Putamen (tissue), 1 donor: Measurements from ENCODE around the gene MPDZ.

Source experiments
- DNase-seq: peaks from one replicate; pipeline ENCODE4 v3.0.0-alpha.2; 2016; ENCODE audit warnings: low spot score

Gene MPDZ

GRCh38 chr9:13137426-13137825 is 142.1 kb downstream of the MPDZ start:
- DNase-seq: no peak

- DNase-seq: no peak
Measured at GRCh38 chr9:13131991-13132390, 147.5 kb downstream of the MPDZ start.

- DNase-seq: no peak
Measured at GRCh38 chr9:13131416-13131815, 148.1 kb downstream of the MPDZ start.

- no peak for DNase-seq
Measured at GRCh38 chr9:13128266-13128860, 151.1 kb downstream of the MPDZ start.

DNA sequence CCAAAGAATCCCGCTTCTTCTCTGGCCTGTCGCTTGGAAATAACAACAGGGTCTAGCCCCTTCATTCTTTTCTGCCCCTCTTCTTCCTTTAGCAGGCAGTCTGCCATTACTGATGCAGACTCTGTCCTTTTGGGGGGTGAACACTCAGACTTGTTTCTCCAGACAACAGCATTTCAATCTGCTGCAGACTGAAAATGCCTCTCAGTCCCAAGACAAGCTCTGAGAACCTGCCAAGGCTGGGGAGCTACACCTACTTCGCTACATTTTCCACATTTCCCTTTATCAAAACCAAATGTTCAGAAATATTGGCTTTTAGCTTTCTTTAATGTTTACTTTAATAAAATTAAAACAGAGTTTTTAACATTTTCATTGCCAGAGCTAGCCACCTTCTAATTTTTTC is 152.4 kb downstream of the MPDZ start:
- DNase-seq: no peak

DNA sequence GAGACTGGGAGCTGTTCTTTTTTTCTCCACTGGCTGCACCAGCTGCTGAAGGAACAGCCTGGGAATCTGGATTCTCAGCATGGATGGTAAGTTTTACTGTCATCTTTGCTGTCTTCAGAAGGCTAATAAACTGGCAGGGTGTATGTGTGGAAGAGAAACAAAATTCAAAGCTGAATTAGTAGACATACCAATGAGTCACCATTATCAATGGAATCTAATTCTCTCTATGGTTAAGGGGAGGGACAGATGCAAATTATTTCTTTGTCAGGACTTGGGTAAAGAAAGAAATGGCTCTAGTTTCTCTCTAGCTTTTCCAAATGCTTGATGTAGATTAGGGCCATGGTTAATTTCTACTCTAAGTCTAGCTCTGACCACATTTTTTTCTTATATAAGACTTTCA is 154.2 kb downstream of the MPDZ start:
- no peak for DNase-seq

DNA sequence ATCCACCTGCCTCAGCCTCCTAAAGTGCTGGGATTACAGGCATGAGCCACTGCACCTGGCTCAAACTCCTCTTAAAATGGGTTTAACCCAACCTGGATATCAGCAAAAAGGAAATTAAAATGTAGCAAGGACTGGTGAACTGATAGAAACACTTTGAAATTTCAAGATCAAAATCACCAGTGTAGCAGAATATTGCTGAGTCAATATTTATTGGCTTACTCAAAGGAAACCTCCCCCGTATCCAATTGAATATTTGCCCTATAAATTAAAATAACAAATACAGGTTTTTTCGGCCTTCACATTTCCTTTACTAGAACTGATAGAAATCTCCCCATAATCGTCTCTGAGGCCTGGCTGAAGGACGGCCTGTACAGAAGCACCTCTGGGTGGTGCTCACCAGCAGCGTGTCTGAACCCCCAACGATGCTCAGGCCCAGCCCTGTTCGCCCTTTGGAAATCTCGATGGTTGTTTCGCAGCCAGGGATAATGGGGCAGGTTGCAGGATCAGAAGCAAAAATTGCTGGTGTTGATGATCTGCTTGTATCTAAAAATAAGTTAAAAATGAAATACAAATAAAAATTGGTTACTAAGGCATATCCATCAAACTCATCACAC is 156.6 kb downstream of the MPDZ start:
- DNase-seq: no peak

GRCh38 chr9:13118313-13118712 is 161.2 kb downstream of the MPDZ start:
- no peak for DNase-seq

DNA sequence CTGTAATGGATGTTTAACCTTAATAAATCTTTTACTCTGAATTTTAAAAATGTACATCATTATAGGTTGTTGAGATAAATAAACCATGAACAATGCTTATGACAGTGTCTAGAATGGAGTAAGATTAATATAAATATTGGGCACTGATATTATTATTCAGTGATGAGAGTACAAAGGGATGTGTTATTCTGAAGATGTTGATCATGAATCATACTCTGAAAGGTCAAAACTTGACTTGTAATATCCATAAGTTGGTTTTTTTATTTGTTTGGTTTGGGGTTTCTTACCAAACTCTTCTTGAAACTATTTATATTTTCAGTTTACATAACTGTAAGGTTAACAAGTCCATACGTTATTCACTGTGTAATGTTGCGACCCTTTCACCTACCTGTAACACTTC is 163.2 kb downstream of the MPDZ start:
- DNase-seq: no peak

GRCh38 chr9:13113751-13114150 is 165.7 kb downstream of the MPDZ start:
- no peak for DNase-seq

GRCh38 chr9:13113216-13113615 is 166.3 kb downstream of the MPDZ start:
- no peak for DNase-seq

DNA sequence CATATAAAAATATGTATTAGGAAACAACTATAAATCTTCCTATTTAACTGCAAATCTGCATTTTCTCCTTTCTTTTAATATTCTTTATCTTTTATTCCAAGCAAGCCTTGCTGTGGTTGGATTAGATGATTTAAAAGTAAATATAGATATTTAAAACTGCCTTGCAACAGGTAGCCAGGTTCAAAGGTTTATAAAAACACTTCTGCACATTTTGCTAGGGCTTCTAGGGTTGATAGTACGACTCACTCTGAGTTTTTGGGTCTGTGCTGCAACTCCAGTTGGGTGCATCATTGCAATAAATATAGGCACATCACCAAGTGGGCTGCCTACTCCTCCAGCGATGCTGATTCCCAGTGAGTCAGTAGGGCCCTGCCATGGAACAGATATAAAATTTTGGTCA is 167.7 kb downstream of the MPDZ start:
- no peak for DNase-seq

- peak; percentile 27 for DNase-seq
Measured at GRCh38 chr9:13110766-13111417, 168.6 kb downstream of the MPDZ start.

DNA sequence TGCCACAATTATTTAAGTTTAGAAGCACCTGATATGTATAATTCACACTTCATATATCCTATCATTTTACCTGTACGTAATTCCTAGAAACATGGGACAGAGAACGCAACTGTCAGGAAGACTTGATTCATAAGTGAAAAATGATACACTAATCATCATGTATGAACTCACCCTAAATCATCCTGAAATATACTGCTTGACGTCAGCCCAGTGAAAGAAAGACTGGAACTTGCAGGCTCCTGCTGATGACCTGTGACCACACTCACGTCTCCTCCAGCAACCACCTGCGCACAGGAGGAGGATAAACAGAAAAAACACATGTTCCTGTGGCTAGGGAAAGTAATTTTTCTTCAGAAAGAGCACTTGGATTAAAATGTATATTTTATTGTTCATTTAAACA is 169.7 kb downstream of the MPDZ start:
- no peak for DNase-seq

- DNase-seq: no peak
Measured at GRCh38 chr9:13107008-13107407, 172.5 kb downstream of the MPDZ start.

GRCh38 chr9:13100914-13101572 is 178.4 kb downstream of the MPDZ start:
- no peak for DNase-seq

DNA sequence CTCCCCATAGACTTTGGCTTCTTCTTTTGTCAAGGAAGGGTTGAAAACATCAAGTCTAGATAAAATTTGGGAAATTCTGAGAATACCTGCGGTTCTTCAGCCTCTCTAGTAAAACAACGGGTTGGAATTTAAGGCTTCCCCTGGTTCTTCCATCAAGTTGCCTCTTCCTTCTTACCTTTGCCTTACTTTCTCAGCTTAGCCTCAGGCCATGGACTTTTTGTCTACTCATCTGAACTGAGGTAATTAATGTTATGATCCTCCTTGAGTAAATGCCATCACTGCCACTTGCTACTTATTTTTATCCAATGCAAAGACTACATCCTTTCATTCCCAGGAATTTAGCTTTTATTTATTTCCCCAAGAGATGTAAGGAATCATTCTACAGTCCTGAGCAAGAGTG is 184.4 kb downstream of the MPDZ start:
- DNase-seq: no peak

- no peak for DNase-seq
Measured at GRCh38 chr9:13090628-13091027, 188.9 kb downstream of the MPDZ start.

- no peak for DNase-seq
Measured at GRCh38 chr9:13089666-13090065, 189.8 kb downstream of the MPDZ start.

- peak; percentile 16 for DNase-seq
Measured at GRCh38 chr9:13088720-13089427, 190.6 kb downstream of the MPDZ start.

DNA sequence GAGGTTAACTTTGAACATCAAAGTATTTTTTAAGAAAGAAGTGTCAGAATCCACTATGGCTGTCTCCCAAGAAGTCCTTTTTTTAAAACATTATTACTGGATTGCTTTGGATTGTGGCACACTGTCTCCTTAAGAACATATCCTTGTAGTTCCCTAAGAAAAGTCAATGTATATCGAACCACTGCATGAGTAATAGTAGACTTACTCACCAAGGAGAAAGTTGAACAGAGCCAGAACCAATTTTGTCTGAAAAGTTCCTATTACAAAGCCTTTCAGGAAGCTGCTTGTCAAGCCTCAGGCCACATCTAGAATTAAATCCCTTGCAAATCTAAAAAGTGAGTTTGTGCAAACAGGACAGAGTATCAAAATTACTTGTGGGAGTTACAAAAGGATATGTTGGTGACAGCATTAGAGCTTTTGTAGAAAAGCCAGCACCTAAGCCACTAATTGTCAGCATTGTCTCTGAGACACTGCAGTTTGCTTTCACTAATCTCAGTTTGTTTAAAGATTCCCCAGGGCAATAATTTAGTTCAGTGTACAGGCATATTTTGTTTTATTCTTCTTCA is 195.4 kb downstream of the MPDZ start:
- no peak for DNase-seq

DNA sequence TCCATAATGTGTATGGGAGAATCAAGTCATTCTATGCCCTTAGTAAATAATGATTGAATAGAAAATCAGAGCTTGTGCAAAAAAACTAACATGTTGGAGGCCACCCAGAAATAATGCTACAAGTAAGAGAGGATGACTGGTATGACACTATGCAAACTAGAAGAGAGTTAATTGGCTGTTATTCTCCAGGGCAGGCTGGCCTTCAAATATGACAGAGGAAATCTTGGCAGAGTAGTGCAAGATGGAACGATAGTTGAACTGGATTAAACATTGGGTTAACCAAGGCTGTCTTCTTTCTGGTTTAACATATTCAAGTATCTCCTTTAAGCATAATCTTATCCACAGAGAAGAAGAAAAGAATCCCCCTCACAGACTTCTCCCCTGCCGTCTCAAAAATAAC is 196.1 kb downstream of the MPDZ start:
- no peak for DNase-seq
